Osteoblast (primary cell): ENCODE results near the gene BCAN. TPM values are rescaled to one million over a fixed set of nuclear protein-coding genes. Genes with fewer than 3 reads are reported as not detected.

Experiments used
- DNase-seq: peaks from one replicate; pipeline ENCODE4 v3.0.0; 2011; ENCODE audit warnings: low spot score, mixed read lengths; ENCODE audit not compliant: insufficient read length; ENCODE audit errors: missing footprints
- H2AFZ ChIP-seq: 2 replicates; pipeline ENCODE4 v1.6.0; 2011; ENCODE audit warnings: mild to moderate bottlenecking, low read length
- H3K27ac ChIP-seq: 2 replicates; pipeline ENCODE4 v1.5.1; 2011; ENCODE audit warnings: mild to moderate bottlenecking, low read depth, low read length, moderate library complexity
- H3K27me3 ChIP-seq: 2 replicates; pipeline ENCODE4 v1.6.0; 2012; ENCODE audit warnings: mild to moderate bottlenecking, control low read depth, inconsistent platforms, low read length, moderate library complexity; ENCODE audit not compliant: insufficient read depth
- H3K36me3 ChIP-seq: 2 replicates; pipeline ENCODE4 v1.5.1; 2011; ENCODE audit warnings: mild to moderate bottlenecking, low read length, control low read depth, moderate library complexity; ENCODE audit not compliant: insufficient read depth
- H3K4me1 ChIP-seq: 2 replicates; pipeline ENCODE4 v1.5.1; 2011; ENCODE audit warnings: mild to moderate bottlenecking, low read length, control low read depth, moderate library complexity; ENCODE audit not compliant: insufficient read depth
- H3K4me2 ChIP-seq: 2 replicates; pipeline ENCODE4 v1.6.0; 2011; ENCODE audit warnings: mild to moderate bottlenecking, low read length; ENCODE audit not compliant: insufficient read depth
- H3K4me3 ChIP-seq: fragments of 200-600 bp; sonication (generic); 3 replicates; pipeline ENCODE4 v1.5.1; 2012; ENCODE audit warnings: mild to moderate bottlenecking, low read length, inconsistent platforms; ENCODE audit not compliant: insufficient read depth
- H3K79me2 ChIP-seq: 2 replicates; pipeline ENCODE4 v1.6.0; 2012; ENCODE audit warnings: mild to moderate bottlenecking, low read length, control low read depth, inconsistent platforms; ENCODE audit not compliant: insufficient read depth
- H3K9me3 ChIP-seq: 2 replicates; pipeline ENCODE4 v1.5.1; 2011; ENCODE audit warnings: low read depth, low read length, control low read depth
- H4K20me1 ChIP-seq: 2 replicates; pipeline ENCODE4 v1.6.0; 2012; ENCODE audit warnings: mild to moderate bottlenecking, low read length, control low read depth; ENCODE audit not compliant: insufficient read depth
- total RNA-seq: library from RNA; depleted of rRNA; stranded (reverse); fragments of >200 nt; gene quantifications from 2 replicates; pipeline ENCODE4 v1.2.3, GENCODE V29; 2012
- TF ChIP-seq, protein P1 (sequence below): IDR thresholded peaks from 2 replicates; pipeline ENCODE4 v1.5.1; 2011; ENCODE audit warnings: mild to moderate bottlenecking, low read depth, low read length, moderate library complexity; ENCODE audit errors: extremely low read depth

The BCAN gene
- total RNA-seq, 1 donor = not detected

DNA sequence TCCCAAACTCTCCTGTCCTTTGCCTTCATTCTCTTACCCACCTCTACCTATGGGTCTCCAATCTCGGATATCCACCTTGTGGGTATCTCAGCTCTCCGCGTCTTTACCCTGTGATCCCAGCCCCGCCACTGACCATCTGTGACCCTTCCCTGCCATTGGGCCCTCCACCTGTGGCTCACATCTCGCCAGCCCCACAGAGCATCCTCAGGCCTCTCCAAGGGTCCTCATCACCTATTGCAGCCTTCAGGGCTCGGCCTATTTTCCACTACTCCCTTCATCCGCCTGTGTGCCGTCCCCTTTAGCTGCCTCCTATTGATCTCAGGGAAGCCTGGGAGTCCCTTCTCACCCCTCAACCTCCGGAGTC lies 11.1 kb downstream of the BCAN start:
- no peak overlapping the region for H3K4me3 ChIP-seq
- H3K27me3 ChIP-seq = peaks cover 48% of the 10 kb centered on the region
- no peaks in the 10 kb centered on the region for H3K36me3 ChIP-seq
- peak; percentile 38 for DNase-seq
- H4K20me1 ChIP-seq = peaks cover 5% of the 10 kb centered on the region
- TF ChIP-seq, protein P1, sequence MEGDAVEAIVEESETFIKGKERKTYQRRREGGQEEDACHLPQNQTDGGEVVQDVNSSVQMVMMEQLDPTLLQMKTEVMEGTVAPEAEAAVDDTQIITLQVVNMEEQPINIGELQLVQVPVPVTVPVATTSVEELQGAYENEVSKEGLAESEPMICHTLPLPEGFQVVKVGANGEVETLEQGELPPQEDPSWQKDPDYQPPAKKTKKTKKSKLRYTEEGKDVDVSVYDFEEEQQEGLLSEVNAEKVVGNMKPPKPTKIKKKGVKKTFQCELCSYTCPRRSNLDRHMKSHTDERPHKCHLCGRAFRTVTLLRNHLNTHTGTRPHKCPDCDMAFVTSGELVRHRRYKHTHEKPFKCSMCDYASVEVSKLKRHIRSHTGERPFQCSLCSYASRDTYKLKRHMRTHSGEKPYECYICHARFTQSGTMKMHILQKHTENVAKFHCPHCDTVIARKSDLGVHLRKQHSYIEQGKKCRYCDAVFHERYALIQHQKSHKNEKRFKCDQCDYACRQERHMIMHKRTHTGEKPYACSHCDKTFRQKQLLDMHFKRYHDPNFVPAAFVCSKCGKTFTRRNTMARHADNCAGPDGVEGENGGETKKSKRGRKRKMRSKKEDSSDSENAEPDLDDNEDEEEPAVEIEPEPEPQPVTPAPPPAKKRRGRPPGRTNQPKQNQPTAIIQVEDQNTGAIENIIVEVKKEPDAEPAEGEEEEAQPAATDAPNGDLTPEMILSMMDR = no peak
- H3K4me2 ChIP-seq = no peak overlapping the region
- H3K79me2 ChIP-seq = no peaks in the 10 kb centered on the region
- no peak overlapping the region for H2AFZ ChIP-seq
- no peaks in the 10 kb centered on the region for H3K9me3 ChIP-seq
- peaks cover 6% of the 10 kb centered on the region for H3K4me1 ChIP-seq
- no peak overlapping the region for H3K27ac ChIP-seq

DNA sequence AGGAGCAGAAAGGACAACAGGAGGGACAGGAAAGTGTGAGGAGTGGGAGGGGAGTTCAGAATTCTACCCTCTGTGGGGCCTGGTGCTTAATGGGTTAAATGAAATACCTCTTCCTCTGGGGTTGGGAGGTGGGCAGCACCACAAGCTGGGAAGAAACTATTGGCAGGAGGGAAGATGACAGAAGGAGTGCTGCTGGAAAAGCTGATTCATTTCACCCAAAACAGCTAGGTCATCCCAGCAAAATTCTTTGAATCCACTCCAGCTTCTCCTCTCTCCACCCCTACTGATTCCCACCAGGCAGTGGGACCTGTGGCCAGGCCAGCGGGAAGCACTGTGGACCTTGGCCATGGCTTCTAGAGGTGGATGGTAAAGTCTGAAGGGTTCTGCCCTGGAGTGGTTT lies 12.8 kb downstream of the BCAN start:
- Histone ChIP-seq H3K27ac (no peak overlapping the region), H3K36me3 (no peaks in the 10 kb centered on the region), H3K27me3 (peaks cover 43% of the 10 kb centered on the region), H3K79me2 (no peaks in the 10 kb centered on the region), H3K4me1 (peaks cover 10% of the 10 kb centered on the region), H3K9me3 (no peaks in the 10 kb centered on the region), H2AFZ (no peak overlapping the region), H3K4me2 (no peak overlapping the region), H3K4me3 (no peak overlapping the region), H4K20me1 (peaks cover 5% of the 10 kb centered on the region)
- DNase-seq = peak; percentile 91
- TF ChIP-seq, protein P1 = no peak

DNA sequence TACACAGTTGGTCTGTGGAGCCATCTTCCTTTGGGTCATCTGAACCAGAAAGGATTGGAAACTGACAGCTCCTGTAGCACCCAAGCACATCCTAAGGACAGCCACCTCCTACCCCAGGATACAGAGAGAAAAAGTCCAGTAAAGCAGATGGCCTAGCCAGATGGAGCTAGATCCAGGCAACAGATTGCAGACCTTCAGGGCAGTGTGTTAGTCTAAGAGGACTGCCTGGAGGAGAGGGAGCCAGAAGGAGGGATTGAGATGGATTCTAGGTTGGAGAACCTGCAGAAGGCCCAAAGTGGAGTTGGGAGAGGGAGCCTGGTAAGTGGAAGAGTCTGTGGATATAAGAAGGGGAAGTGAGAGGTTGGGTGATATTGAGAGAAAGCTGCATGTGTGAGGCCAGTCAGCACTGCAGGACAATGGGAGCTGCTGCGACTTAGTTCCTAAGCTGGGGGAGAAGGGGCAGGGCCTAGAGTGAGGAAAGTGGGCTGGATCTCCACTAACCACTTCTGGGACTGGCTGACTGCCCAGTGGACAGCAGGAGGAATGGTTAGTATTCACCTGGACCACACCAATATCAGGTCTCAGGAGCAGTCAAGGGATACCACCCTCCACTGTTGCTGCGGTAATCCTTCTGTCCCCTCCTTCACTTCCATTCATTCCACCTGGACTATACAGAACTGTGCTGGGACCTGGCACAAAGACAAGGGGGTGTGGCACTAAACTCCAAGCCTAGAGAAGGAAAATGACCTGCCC lies 13.4 kb downstream of the BCAN start:
- DNase-seq = peak; percentile 59
- Histone ChIP-seq H3K4me2 (no peak overlapping the region), H3K27ac (no peak overlapping the region), H3K4me3 (no peak overlapping the region), H3K79me2 (no peaks in the 10 kb centered on the region), H4K20me1 (peaks cover 5% of the 10 kb centered on the region), H3K27me3 (peaks cover 41% of the 10 kb centered on the region), H3K36me3 (no peaks in the 10 kb centered on the region), H3K9me3 (no peaks in the 10 kb centered on the region), H3K4me1 (peaks cover 13% of the 10 kb centered on the region), H2AFZ (no peak overlapping the region)
- TF ChIP-seq, protein P1 = no peak

DNA sequence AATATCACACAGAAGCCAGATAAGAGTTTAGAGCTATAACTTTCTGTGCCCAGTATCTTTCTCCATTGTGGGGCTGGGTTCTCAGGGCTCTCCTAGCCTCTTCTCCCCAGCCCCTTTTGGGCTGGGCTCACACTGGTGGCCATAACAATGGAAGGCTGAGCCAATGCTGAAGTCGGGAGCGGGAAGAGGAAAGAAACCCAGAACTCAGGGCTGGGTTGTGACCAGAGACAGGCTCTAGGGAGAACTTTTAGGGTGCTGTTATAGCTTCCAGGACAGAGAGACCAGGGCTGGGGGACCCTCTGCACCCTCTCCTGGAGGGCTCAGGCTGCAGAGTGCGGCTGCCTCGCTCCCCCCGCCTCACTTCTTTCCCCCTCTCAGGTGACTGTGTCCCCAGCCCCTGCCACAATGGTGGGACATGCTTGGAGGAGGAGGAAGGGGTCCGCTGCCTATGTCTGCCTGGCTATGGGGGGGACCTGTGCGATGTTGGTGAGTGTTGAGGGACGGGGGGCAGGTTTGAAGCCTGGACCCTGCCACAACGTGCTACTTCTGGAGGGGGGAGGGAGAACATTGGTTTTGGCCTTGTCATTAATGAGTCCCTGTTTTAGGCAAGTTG lies 14.1 kb downstream of the BCAN start:
- no peak overlapping the region for H2AFZ ChIP-seq
- H3K4me2 ChIP-seq = no peak overlapping the region
- H3K36me3 ChIP-seq = no peaks in the 10 kb centered on the region
- TF ChIP-seq, protein P1 = no peak
- peaks cover 5% of the 10 kb centered on the region for H4K20me1 ChIP-seq
- no peaks in the 10 kb centered on the region for H3K9me3 ChIP-seq
- H3K4me1 ChIP-seq = peaks cover 20% of the 10 kb centered on the region
- peak; percentile 22 for DNase-seq
- H3K4me3 ChIP-seq = no peak overlapping the region
- H3K27me3 ChIP-seq = peaks cover 41% of the 10 kb centered on the region
- no peaks in the 10 kb centered on the region for H3K79me2 ChIP-seq
- H3K27ac ChIP-seq = no peak overlapping the region
